Measurements from ENCODE around the gene MAN1C1. TPM values are rescaled to one million over a fixed set of nuclear protein-coding genes. Genes with fewer than 3 reads are reported as not detected.

MAN1C1 gene
- total and polyA plus RNA-seq, 9 of the 15 experiments (the other 6 are each of a cell fraction or from before 2014, with no cell fraction given) = 0.04 to 0.44 (median 0.10) TPM; not detected in 3

- DNase-seq (ENCODE audit: extremely low read depth in 1 of 4, low spot score in 3 of 4) (no peak), FAIRE-seq (no peak), ATAC-seq (no peak)
- H3K4me1 ChIP-seq (replicated peaks in 1 of 2; ENCODE audit: control insufficient read depth in 2 of 2, insufficient read depth in 2 of 2, low read length in 2 of 2) = peaks cover 0 to 10% of the 10 kb centered on the region in 2 experiments; a peak in 2 of 5 replicates
- 39% methylated on average over 4 of the region's 4 CpGs for WGBS (ENCODE audit: insufficient coverage, low coverage, missing lambda C conversion rate)
- ChIA-PET CTCF (ENCODE audit: low intra/inter-chr PET ratio) (no interaction called here), POLR2A (interaction anchor here (1.1 to 1.3 kb wide), 3 partner anchors 11 to 13 kb away, joined by 3 to 4 read pairs (median 3); no protein-coding TSS in a partner anchor)
- H3K27ac ChIP-seq (ENCODE audit: extremely low read depth, low read depth, low read length) = no peak overlapping the region
- H4K20me1 ChIP-seq (replicated peaks; ENCODE audit: control insufficient read depth, insufficient read depth, low read length) = no peaks in the 10 kb centered on the region
- BruUV-seq (replicated peaks) = no TSS peak
- TF ChIP-seq GATA2 (CRISPR knock-in tag; IDR thresholded peaks at IDR 0.05) (no peak), ZNF384 (IDR thresholded peaks at IDR 0.05; ENCODE audit: low read depth, low read length) (no peak), L3MBTL2 (IDR thresholded peaks at IDR 0.05) (no peak), ZNF583 (CRISPR knock-in tag; IDR thresholded peaks at IDR 0.05) (no peak), ZBTB8A (IDR thresholded peaks at IDR 0.05; ENCODE audit: partially characterized antibody) (no peak), CAMTA2 (CRISPR knock-in tag; conservative IDR thresholded peaks at IDR 0.05) (no peak), CBX5 (IDR thresholded peaks at IDR 0.05; ENCODE audit: borderline replicate concordance, low read depth) (no peak), MLLT1 (IDR thresholded peaks at IDR 0.05) (no peak), CGGBP1 (CRISPR knock-in tag; IDR thresholded peaks at IDR 0.05) (no peak), NELFE (IDR thresholded peaks at IDR 0.05; ENCODE audit: insufficient read depth, insufficient read length) (no peak), ASH1L (IDR thresholded peaks at IDR 0.05; ENCODE audit: borderline replicate concordance, low read depth, partially characterized antibody) (no peak), MCM7 (IDR thresholded peaks at IDR 0.05) (no peak), NKRF (IDR thresholded peaks at IDR 0.05; ENCODE audit: borderline replicate concordance) (no peak), HEY1 (CRISPR knock-in tag; IDR thresholded peaks at IDR 0.05; ENCODE audit: borderline replicate concordance) (no peak), ZNF740 (CRISPR knock-in tag; IDR thresholded peaks at IDR 0.05) (no peak), ZNF740 (tag; IDR thresholded peaks at IDR 0.05) (no peak), PBX2 (CRISPR knock-in tag; IDR thresholded peaks at IDR 0.05; ENCODE audit: low read depth) (no peak), PBX2 (tag; conservative IDR thresholded peaks at IDR 0.05; ENCODE audit: low read depth) (no peak)
- H3K9me3 ChIP-seq (replicated peaks; ENCODE audit: control insufficient read depth, insufficient read depth, low read depth, low read length) = no peaks in the 10 kb centered on the region
- no peaks in the 10 kb centered on the region for H3K79me2 ChIP-seq (ENCODE audit: control insufficient read depth, insufficient read depth, low read length)
- H3K36me3 ChIP-seq (ENCODE audit: control insufficient read depth, insufficient read depth, low read length) = no peaks in the 10 kb centered on the region
- no peak overlapping the region for H3K4me3 ChIP-seq
- H3K4me2 ChIP-seq (ENCODE audit: insufficient read depth, low read length) = no peak overlapping the region
- in situ Hi-C loops (cut with MboI) (no loop called here), intact Hi-C loops (cut with micrococcal nuclease) (no loop called here)
- H3K27me3 ChIP-seq (ENCODE audit: control insufficient read depth in 2 of 2, insufficient read depth in 2 of 2, low read length in 2 of 2) = no peaks in the 10 kb centered on the region
- no peaks in the 10 kb centered on the region for H3K9me1 ChIP-seq (ENCODE audit: control insufficient read depth, insufficient read depth, low read length)
- H3K9ac ChIP-seq (ENCODE audit: insufficient read depth in 1 of 2, low read depth in 2 of 2, low read length in 2 of 2) = no peak overlapping the region
- H2AFZ ChIP-seq (ENCODE audit: low read depth, low read length) = no peak overlapping the region
Observed at GRCh38 chr1:25713961-25714360, 97.4 kb downstream of the MAN1C1 start.
